Left ventricle myocardium superior (tissue), 1 donor: ENCODE data around the gene GAPVD1. TPM values are rescaled to one million over a fixed set of nuclear protein-coding genes. Genes with fewer than 3 reads are reported as not detected.
A peak's percentile ranks its signal among the peaks of the same experiment; 100 is the strongest.
"Not testable (repeated sequence)": the region's sequence is repeated elsewhere in the genome, so short reads cannot be mapped to it uniquely, and the experiment has no call there.

Source experiments
- ATAC-seq: fragments of 200-7000 bp; cut with Tn5 transposase; one replicate; pipeline ENCODE4 v1.9.1; 2020; ENCODE audit warnings: mild to moderate bottlenecking, moderate library complexity
- DNase-seq: peaks from one replicate; pipeline ENCODE4 v3.0.0-alpha.2; 2020
- intact Hi-C: fragments of 100-400 bp; cut with micrococcal nuclease; formaldehyde crosslinking; loops from one replicate; pipeline ENCODE4 v1.11.0; 2022
- long read RNA-seq: library from polyadenylated mRNA; unstranded; transcript quantifications from one replicate; pipeline ENCODE4 v2.0.0, GENCODE V29; 2021
- total RNA-seq: library from RNA; stranded (reverse); fragmentation: NEBNext Ultra II Directional; extraction: Animal tissue kit (Norgen Biotek cat#: 25700); gene quantifications from one replicate; pipeline ENCODE4 v1.2.1, GENCODE V29; 2021
- donor health status: DM: no; HTN: yes; CAD: no; lungs with severe emphysema.

GAPVD1 gene
- 30.5 TPM for total RNA-seq
- long read RNA-seq, partial matches to known transcripts: 8 of 26 reads
- long read RNA-seq, other reads (novel, unspliced or antisense): 16 of 26 reads

- intact Hi-C loops: no loop called here
- ATAC-seq: peak; percentile 100
- DNase-seq: peak; percentile 94
Measured at GRCh38 chr9:125261501-125262293, at the start of gene GAPVD1. Gene GAPVD1 (plus strand): TSS chr9:125261826. CDS start chr9:125298922, 37,096 bp downstream.

GRCh38 chr9:125214186-125214585 is 47.4 kb upstream of the GAPVD1 start:
- no peak for ATAC-seq
- no peak for DNase-seq
- intact Hi-C loops: no loop called here

- no peak for DNase-seq
- ATAC-seq: no peak
- intact Hi-C loops: no loop called here
Measured at GRCh38 chr9:125218621-125219020, 43.0 kb upstream of the GAPVD1 start.

- intact Hi-C loops, DNase-seq, ATAC-seq: not testable (repeated sequence)
Measured at GRCh38 chr9:125224858-125225257, 36.8 kb upstream of the GAPVD1 start.

GRCh38 chr9:125227761-125228160 is 33.9 kb upstream of the GAPVD1 start:
- ATAC-seq (no peak), DNase-seq (no peak)
- intact Hi-C loops: no loop called here

- DNase-seq: no peak
- intact Hi-C loops: no loop called here
- no peak for ATAC-seq
Measured at GRCh38 chr9:125233678-125234077, 27.9 kb upstream of the GAPVD1 start.

GRCh38 chr9:125234099-125234498 is 27.5 kb upstream of the GAPVD1 start:
- intact Hi-C loops, ATAC-seq, DNase-seq: not testable (repeated sequence)

- intact Hi-C loops: no loop called here
- no peak for ATAC-seq
- DNase-seq: no peak
Measured at GRCh38 chr9:125235804-125236519, 25.7 kb upstream of the GAPVD1 start.

- intact Hi-C loops, ATAC-seq, DNase-seq: not testable (repeated sequence)
Measured at GRCh38 chr9:125236520-125237159, 25.0 kb upstream of the GAPVD1 start.

GRCh38 chr9:125238127-125238914 is 23.3 kb upstream of the GAPVD1 start:
- no peak for DNase-seq
- intact Hi-C loops: no loop called here
- no peak for ATAC-seq

GRCh38 chr9:125238915-125239446 is 22.6 kb upstream of the GAPVD1 start:
- no peak for ATAC-seq
- intact Hi-C loops: no loop called here
- DNase-seq: no peak

GRCh38 chr9:125239631-125240597 is 21.7 kb upstream of the GAPVD1 start:
- DNase-seq (no peak), ATAC-seq (no peak)
- intact Hi-C loops: no loop called here

GRCh38 chr9:125240649-125240999 is 21.0 kb upstream of the GAPVD1 start:
- ATAC-seq (peak; percentile 5), DNase-seq (no peak)
- intact Hi-C loops: no loop called here

- ATAC-seq (peak; percentile 98), DNase-seq (peak; percentile 99)
- intact Hi-C loops: no loop called here
Measured at GRCh38 chr9:125241000-125241862, 20.4 kb upstream of the GAPVD1 start, which contains the start of gene HSPA5. Gene HSPA5 (minus strand): TSS chr9:125241343. CDS start chr9:125241126, 217 bp downstream.

GRCh38 chr9:125241863-125242739 is 19.5 kb upstream of the GAPVD1 start:
- intact Hi-C loops: no loop called here
- ATAC-seq (peak; percentile 7), DNase-seq (peak; percentile 50)

GRCh38 chr9:125243792-125244260 is 17.8 kb upstream of the GAPVD1 start:
- ATAC-seq (no peak), DNase-seq (no peak)
- intact Hi-C loops: no loop called here
